K562 (cell line): Measurements from ENCODE around the gene GART. TPM values are rescaled to one million over a fixed set of nuclear protein-coding genes. Genes with fewer than 3 reads are reported as not detected.

Source experiments
- BRD9 ChIP-seq: fragments of 450-650 bp; IDR thresholded peaks from 2 replicates; pipeline ENCODE4 v1.6.1; 2018; ENCODE audit warnings: low read depth; ENCODE audit not compliant: partially characterized antibody
- C11orf30 ChIP-seq: fragments of 450-650 bp; IDR thresholded peaks from 2 replicates; pipeline ENCODE4 v1.6.1; 2016; ENCODE audit warnings: low read depth, mild to moderate bottlenecking
- CBFB ChIP-seq: sonication (generic); formaldehyde crosslinking; IDR thresholded peaks from 2 replicates; pipeline ENCODE4 v1.4.0; 2020; ENCODE audit warnings: mild to moderate bottlenecking, missing genetic modification reagents
- CEBPZ ChIP-seq: fragments of 150-350 bp; IDR thresholded peaks from 2 replicates; pipeline ENCODE4 v1.6.1; 2014; ENCODE audit warnings: low read depth, mild to moderate bottlenecking, low read length, borderline replicate concordance
- E2F5 ChIP-seq: sonication (generic); formaldehyde crosslinking; IDR thresholded peaks from 2 replicates; pipeline ENCODE4 v1.8.0; 2022; ENCODE audit warnings: mild to moderate bottlenecking, missing genetic modification reagents
- GTF2A2 ChIP-seq: IDR thresholded peaks from 2 replicates; pipeline ENCODE4 v1.6.1; 2016; ENCODE audit warnings: mild to moderate bottlenecking, missing genetic modification characterization, missing compliant biosample characterization
- POLR2G ChIP-seq: fragments of 200-400 bp; formaldehyde crosslinking; IDR thresholded peaks from 2 replicates; pipeline ENCODE4 v1.6.1; 2017; ENCODE audit warnings: low read depth, mild to moderate bottlenecking, antibody characterized with exemption, low read length, moderate library complexity
- POLR3A ChIP-seq: IDR thresholded peaks from 2 replicates; pipeline ENCODE4 v1.6.1; 2011; ENCODE audit warnings: borderline replicate concordance, mild to moderate bottlenecking, moderate library complexity; ENCODE audit not compliant: insufficient read length, insufficient read depth; ENCODE audit errors: extremely low read depth
- SMAD2 ChIP-seq: fragments of 150-350 bp; IDR thresholded peaks from 2 replicates; pipeline ENCODE4 v1.6.1; 2014; ENCODE audit warnings: low read depth, mild to moderate bottlenecking, low read length
- SREBF1 ChIP-seq: fragments of 150-350 bp; IDR thresholded peaks from 2 replicates; pipeline ENCODE4 v1.6.1; 2014; ENCODE audit warnings: antibody characterized with exemption, low read depth, low read length, borderline replicate concordance
- TEAD4 ChIP-seq, 2 experiments: sonication (generic) in 1 of 2; formaldehyde crosslinking in 1 of 2; IDR thresholded peaks; 2 replicates each; pipeline versions ENCODE4 v1.6.1 to v1.8.0; 2012 to 2022; ENCODE audit warnings: borderline replicate concordance in 1 of 2, inconsistent platforms in 1 of 2, low read length in 1 of 2, mild to moderate bottlenecking in 1 of 2, missing genetic modification reagents in 1 of 2
- TRIM25 ChIP-seq: fragments of 450-650 bp; IDR thresholded peaks from 2 replicates; pipeline ENCODE4 v1.7.0; 2016; ENCODE audit warnings: borderline replicate concordance
- ZBTB5 ChIP-seq: fragments of 450-650 bp; IDR thresholded peaks from 2 replicates; pipeline ENCODE4 v1.6.1; 2017; ENCODE audit warnings: antibody characterized with exemption
- ZNF121 ChIP-seq: sonication (generic); formaldehyde crosslinking; conservative IDR thresholded peaks from 2 replicates; pipeline ENCODE4 v1.8.0; 2022; ENCODE audit warnings: missing genetic modification reagents
- ZNF239 ChIP-seq: fragments of 250-450 bp; sonication (Bioruptor Pico); IDR thresholded peaks from 2 replicates; pipeline ENCODE4 v1.4.0; 2020; ENCODE audit warnings: mild to moderate bottlenecking
- polyA plus RNA-seq, 8 experiments: library from polyadenylated mRNA; depleted of rRNA in 4 of 8; stranded (reverse) in 5 of 8; unstranded in 3 of 8; fragments of >200 nt; fragmentation: Nextera tagmentation in 2 of 8; fragmentation: Illumina TruSeq in 1 of 8; extraction: Ambion mirVana in 2 of 8; extraction: Trizol in 1 of 8; gene quantifications; 2 replicates each; pipeline versions ENCODE4 v1.2.1 to v1.2.3, GENCODE V29; 2011 to 2014; ENCODE audit warnings: inconsistent platforms in 1 of 8, missing spikeins in 1 of 8
- total RNA-seq, 7 experiments: library from RNA; depleted of rRNA in 6 of 7; stranded (reverse); fragments of >200 nt in 6 of 7; fragmentation: Illumina TruSeq in 2 of 7; extraction: Trizol in 2 of 7; gene quantifications; 2 replicates each; pipeline versions ENCODE4 v1.2.1 to v1.2.3, GENCODE V29; 2011 to 2021; ENCODE audit warnings: low replicate concordance in 1 of 7

The GART gene
- total and polyA plus RNA-seq, 9 of the 15 experiments (the other 6 are each of a cell fraction or from before 2014, with no cell fraction given) = 141 to 429 (median 349) TPM

- TF ChIP-seq POLR2G (peak; percentile 98), TRIM25 (no peak), E2F5 (CRISPR knock-in tag) (no peak), BRD9 (peak; percentile 92), POLR3A (no peak), ZNF239 (no peak; the same call in 1 of the 2 replicates), TEAD4 (IDR thresholded peaks at IDR 0.05; ENCODE audit: low read length) (peak; percentile 43; the same call in 1 of the 2 replicates), TEAD4 (CRISPR knock-in tag; IDR thresholded peaks at IDR 0.05; ENCODE audit: borderline replicate concordance) (no peak), GTF2A2 (tag) (no peak), ZBTB5 (no peak), C11orf30 (no peak; the same call in 1 of the 2 replicates), CBFB (CRISPR knock-in tag) (no peak), CEBPZ (no peak), ZNF121 (CRISPR knock-in tag) (no peak), SREBF1 (no peak), SMAD2 (no peak)
Observed at GRCh38 chr21:33479679-33480480, 62.0 kb downstream of the GART start, which contains the start of gene TMEM50B (continued).
